SK-N-MC (cell line): ENCODE data around the gene PDE4B.

Source experiments
- EZH2 ChIP-seq: fragments of 200-600 bp; sonication (generic); IDR thresholded peaks from one replicate; pipeline ENCODE4 v1.6.1; 2017; ENCODE audit warnings: antibody characterized with exemption
- FOXP2 ChIP-seq: optimal IDR thresholded peaks from 2 replicates; pipeline ENCODE3; 2011; ENCODE audit warnings: mild to moderate bottlenecking, moderate library complexity; ENCODE audit not compliant: insufficient read depth; ENCODE audit errors: extremely low read length, control extremely low read depth
- POLR2AphosphoS5 ChIP-seq: IDR thresholded peaks from 2 replicates; pipeline ENCODE4 v1.6.1; 2012; ENCODE audit warnings: mild to moderate bottlenecking, low read depth, low read length, borderline replicate concordance

GRCh38 chr1:66003690-66004089, 211.0 kb downstream of the PDE4B start:
- TF ChIP-seq POLR2AphosphoS5 (no peak), EZH2 (no peak), FOXP2 (no peak)
